ENCODE measurements around the gene CSRP2. TPM values are rescaled to one million over a fixed set of nuclear protein-coding genes. Genes with fewer than 3 reads are reported as not detected.

Gene CSRP2
- total RNA-seq, 4 donors from 2014 or later = 10.1 to 24.4 (median 15.8) TPM

DNA sequence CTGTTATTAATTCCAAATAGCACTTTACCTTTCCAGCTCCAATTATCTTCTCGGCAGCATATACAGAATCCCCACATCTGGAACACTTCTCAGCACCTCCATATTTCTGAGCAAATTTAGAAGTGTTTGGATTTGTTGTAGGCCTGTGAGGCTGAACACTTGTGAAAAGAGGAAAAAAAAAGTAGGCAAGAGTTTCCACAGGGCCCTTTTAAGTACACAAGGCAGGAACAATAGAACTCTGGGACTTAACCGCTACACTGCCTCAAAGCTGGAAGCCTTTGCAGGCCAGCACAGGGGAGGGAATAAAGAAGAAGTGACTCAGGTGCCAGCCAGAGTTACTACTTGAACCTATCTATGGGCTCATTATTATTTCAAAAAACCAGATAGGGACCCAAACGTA lies 18.6 kb downstream of the CSRP2 start:
- H3K27me3 ChIP-seq = no peaks in the 10 kb centered on the region
- no peak overlapping the region for H3K4me3 ChIP-seq
- no peak for DNase-seq (ENCODE audit: low spot score in 2 of 2)
- H3K36me3 ChIP-seq = peaks cover 22% of the 10 kb centered on the region
- TF ChIP-seq EP300 (IDR thresholded peaks at IDR 0.05) (no peak), POLR2AphosphoS5 (IDR thresholded peaks at IDR 0.05) (no peak), POLR2A (IDR thresholded peaks at IDR 0.05) (no peak)
- TF ChIP-seq, protein P1, sequence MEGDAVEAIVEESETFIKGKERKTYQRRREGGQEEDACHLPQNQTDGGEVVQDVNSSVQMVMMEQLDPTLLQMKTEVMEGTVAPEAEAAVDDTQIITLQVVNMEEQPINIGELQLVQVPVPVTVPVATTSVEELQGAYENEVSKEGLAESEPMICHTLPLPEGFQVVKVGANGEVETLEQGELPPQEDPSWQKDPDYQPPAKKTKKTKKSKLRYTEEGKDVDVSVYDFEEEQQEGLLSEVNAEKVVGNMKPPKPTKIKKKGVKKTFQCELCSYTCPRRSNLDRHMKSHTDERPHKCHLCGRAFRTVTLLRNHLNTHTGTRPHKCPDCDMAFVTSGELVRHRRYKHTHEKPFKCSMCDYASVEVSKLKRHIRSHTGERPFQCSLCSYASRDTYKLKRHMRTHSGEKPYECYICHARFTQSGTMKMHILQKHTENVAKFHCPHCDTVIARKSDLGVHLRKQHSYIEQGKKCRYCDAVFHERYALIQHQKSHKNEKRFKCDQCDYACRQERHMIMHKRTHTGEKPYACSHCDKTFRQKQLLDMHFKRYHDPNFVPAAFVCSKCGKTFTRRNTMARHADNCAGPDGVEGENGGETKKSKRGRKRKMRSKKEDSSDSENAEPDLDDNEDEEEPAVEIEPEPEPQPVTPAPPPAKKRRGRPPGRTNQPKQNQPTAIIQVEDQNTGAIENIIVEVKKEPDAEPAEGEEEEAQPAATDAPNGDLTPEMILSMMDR (IDR thresholded peaks at IDR 0.05) = no peak
- WGBS = 88% methylated on average over 3 of the region's 3 CpGs
- H3K27ac ChIP-seq = no peak overlapping the region
- no peaks in the 10 kb centered on the region for H3K4me1 ChIP-seq
- H3K9me3 ChIP-seq = no peaks in the 10 kb centered on the region

- H3K9me3 ChIP-seq = no peaks in the 10 kb centered on the region
- peaks cover 24% of the 10 kb centered on the region for H3K36me3 ChIP-seq
- TF ChIP-seq POLR2A (IDR thresholded peaks at IDR 0.05) (no peak), EP300 (IDR thresholded peaks at IDR 0.05) (no peak), POLR2AphosphoS5 (IDR thresholded peaks at IDR 0.05) (no peak)
- TF ChIP-seq, protein P1 (IDR thresholded peaks at IDR 0.05) = no peak
- DNase-seq (ENCODE audit: low spot score in 2 of 2) = no peak
- no peaks in the 10 kb centered on the region for H3K27me3 ChIP-seq
- 84% methylated on average over 4 of the region's 4 CpGs for WGBS
- H3K27ac ChIP-seq = no peak overlapping the region
- no peak overlapping the region for H3K4me3 ChIP-seq
- H3K4me1 ChIP-seq = no peaks in the 10 kb centered on the region
Measured at GRCh38 chr12:76859611-76860010, 19.2 kb downstream of the CSRP2 start.

DNA sequence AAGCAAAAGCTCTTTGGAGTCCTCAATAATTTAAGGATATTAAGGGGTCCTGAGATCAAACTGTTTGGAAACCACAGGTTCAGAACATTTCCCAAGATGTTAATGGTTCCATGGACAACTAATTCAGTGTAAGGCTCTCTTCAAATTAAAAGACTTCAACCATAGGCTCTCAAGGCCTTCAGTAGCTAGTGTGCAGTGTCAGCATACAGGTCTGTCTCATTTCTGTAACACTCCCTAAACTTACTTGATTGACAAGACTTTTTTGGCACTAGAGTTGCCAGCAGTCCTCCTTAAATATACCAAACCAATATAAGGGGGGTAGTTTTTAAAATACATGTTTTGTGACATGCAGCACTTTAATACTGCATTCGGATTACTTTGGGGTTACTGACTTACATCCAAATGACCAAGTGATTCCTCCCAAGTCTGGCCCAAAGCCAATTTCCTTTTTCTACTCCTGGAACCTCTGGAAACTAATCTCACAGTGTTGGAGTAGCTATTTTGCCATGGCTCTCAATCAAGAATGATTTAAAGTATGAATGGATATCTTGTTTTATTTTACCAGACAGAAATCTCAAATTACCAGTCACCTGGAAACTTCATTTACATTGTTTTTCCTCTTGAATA lies 22.7 kb downstream of the CSRP2 start:
- TF ChIP-seq, protein P1 (IDR thresholded peaks at IDR 0.05) = no peak
- no peak for TF ChIP-seq POLR2AphosphoS5 (IDR thresholded peaks at IDR 0.05)
- TF ChIP-seq EP300 (IDR thresholded peaks at IDR 0.05) = no peak
- Histone ChIP-seq H3K4me1 (no peaks in the 10 kb centered on the region), H3K27me3 (no peaks in the 10 kb centered on the region), H3K4me3 (no peak overlapping the region), H3K36me3 (peaks cover 29% of the 10 kb centered on the region), H3K27ac (no peak overlapping the region), H3K9me3 (no peaks in the 10 kb centered on the region)
- no peak for DNase-seq (ENCODE audit: low spot score in 2 of 2)
- 96% methylated on average over 1 of the region's 1 CpG for WGBS

DNA sequence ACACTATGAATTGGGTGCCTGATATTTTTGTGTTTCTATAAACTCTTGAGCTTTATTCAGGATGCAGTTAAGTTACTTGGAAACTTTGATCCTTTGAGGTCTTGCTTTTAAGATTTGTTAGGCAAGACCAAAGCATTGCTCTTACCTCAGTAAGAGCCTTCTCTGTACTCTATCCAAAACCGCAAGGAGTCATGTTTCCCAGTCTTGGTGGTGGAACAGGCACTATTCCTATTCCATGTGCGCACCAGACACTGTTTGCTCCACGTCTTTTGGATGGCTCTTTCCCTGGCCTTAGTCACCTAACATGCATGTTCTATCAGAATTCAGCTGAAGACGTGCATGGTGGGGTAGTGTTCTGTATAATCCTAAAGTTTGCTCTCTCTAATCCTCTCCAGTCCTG lies 23.5 kb downstream of the CSRP2 start:
- TF ChIP-seq EP300 (IDR thresholded peaks at IDR 0.05) (no peak), POLR2AphosphoS5 (IDR thresholded peaks at IDR 0.05) (no peak), POLR2A (IDR thresholded peaks at IDR 0.05) (no peak)
- TF ChIP-seq, protein P1 (IDR thresholded peaks at IDR 0.05) = no peak
- Histone ChIP-seq H3K27me3 (no peaks in the 10 kb centered on the region), H3K4me1 (no peaks in the 10 kb centered on the region), H3K4me3 (no peak overlapping the region), H3K36me3 (peaks cover 38% of the 10 kb centered on the region), H3K27ac (no peak overlapping the region), H3K9me3 (no peaks in the 10 kb centered on the region)
- no peak for DNase-seq (ENCODE audit: low spot score in 2 of 2)
- WGBS = 82% methylated on average over 4 of the region's 4 CpGs

DNA sequence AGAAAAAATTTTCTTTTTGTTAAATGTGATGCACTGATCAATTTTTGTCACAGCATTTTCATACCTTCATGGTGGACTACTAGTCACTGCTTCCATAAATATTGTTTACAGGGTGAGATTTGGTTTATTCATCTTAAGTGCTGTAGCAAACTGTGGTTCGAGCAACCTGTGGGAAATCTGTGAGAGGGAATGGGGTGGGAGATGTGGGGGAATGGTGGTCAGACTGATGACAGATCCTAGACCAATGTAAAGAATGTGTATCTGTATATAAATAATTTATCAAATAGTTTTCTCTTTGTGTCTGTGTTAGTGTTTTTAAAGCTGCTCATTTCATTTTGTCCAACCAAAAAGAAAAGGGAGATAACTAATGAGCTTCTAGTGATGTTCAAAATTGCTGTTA lies 26.7 kb downstream of the CSRP2 start:
- H3K9me3 ChIP-seq = no peaks in the 10 kb centered on the region
- WGBS = 97% methylated on average over 1 of the region's 1 CpG
- TF ChIP-seq EP300 (IDR thresholded peaks at IDR 0.05) (no peak), POLR2A (IDR thresholded peaks at IDR 0.05) (no peak), POLR2AphosphoS5 (IDR thresholded peaks at IDR 0.05) (no peak)
- TF ChIP-seq, protein P1 (IDR thresholded peaks at IDR 0.05) = no peak
- H3K27ac ChIP-seq = no peak overlapping the region
- H3K36me3 ChIP-seq = peaks cover 59% of the 10 kb centered on the region
- no peaks in the 10 kb centered on the region for H3K4me1 ChIP-seq
- DNase-seq (ENCODE audit: low spot score in 2 of 2) = no peak
- H3K4me3 ChIP-seq = no peak overlapping the region
- no peaks in the 10 kb centered on the region for H3K27me3 ChIP-seq

All from suprapubic skin (tissue), 4 donors.